Dendritic cell treated with granulocyte-macrophage colony-stimulating factor and Interleukin-4, amounts not matched to agents 40 ng/mL and 50 ng/mL, for 4 days (primary cell): ENCODE results near the gene ZNF687.

ENCODE experiments used
- H3K27ac Mint-ChIP-seq: one replicate; pipeline ENCODE4 v1.8.0; 2022; ENCODE audit warnings: mild to moderate bottlenecking, mixed read lengths
- H3K27me3 Mint-ChIP-seq: one replicate; pipeline ENCODE4 v1.8.0; 2022; ENCODE audit warnings: mild to moderate bottlenecking, mixed read lengths
- H3K36me3 Mint-ChIP-seq: one replicate; pipeline ENCODE4 v1.8.0; 2022; ENCODE audit warnings: low read depth, mixed read lengths
- H3K4me1 Mint-ChIP-seq: one replicate; pipeline ENCODE4 v1.8.0; 2022; ENCODE audit warnings: low read depth, mixed read lengths
- H3K4me3 Mint-ChIP-seq: one replicate; pipeline ENCODE4 v1.8.0; 2022; ENCODE audit warnings: mild to moderate bottlenecking, moderate library complexity, mixed read lengths
- H3K9me3 Mint-ChIP-seq: one replicate; pipeline ENCODE4 v1.8.0; 2022; ENCODE audit warnings: mixed read lengths
- intact Hi-C: fragments of 100-400 bp; cut with micrococcal nuclease; formaldehyde crosslinking; loops from one replicate; pipeline ENCODE4 v1.15.0; 2022

ZNF687 gene

DNA sequence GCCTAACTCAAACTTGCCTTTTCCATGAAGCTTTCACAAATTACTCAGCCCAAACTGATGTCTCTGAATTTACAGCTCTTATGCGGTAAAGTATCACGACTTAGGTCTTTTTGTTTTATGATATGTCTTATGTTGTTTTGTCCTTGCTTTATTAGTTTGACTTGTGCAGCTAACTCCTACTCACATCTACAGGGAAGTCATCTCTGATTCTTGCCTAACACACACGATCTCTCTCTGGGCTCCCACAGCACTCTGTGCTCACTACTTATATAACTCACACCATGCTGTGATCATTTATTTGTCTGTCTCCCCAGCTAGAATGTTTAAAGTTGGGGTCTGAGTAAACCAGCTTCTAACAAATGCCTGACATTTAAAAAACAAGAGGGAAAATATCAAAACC, 54.5 kb downstream of the ZNF687 start:
- Mint-ChIP-seq H3K27ac (no peak overlapping the region), H3K4me1 (peaks cover 13% of the 10 kb centered on the region), H3K27me3 (no peaks in the 10 kb centered on the region), H3K9me3 (no peaks in the 10 kb centered on the region), H3K4me3 (no peak overlapping the region), H3K36me3 (peaks cover 14% of the 10 kb centered on the region)
- intact Hi-C loops, result no loop called here

DNA sequence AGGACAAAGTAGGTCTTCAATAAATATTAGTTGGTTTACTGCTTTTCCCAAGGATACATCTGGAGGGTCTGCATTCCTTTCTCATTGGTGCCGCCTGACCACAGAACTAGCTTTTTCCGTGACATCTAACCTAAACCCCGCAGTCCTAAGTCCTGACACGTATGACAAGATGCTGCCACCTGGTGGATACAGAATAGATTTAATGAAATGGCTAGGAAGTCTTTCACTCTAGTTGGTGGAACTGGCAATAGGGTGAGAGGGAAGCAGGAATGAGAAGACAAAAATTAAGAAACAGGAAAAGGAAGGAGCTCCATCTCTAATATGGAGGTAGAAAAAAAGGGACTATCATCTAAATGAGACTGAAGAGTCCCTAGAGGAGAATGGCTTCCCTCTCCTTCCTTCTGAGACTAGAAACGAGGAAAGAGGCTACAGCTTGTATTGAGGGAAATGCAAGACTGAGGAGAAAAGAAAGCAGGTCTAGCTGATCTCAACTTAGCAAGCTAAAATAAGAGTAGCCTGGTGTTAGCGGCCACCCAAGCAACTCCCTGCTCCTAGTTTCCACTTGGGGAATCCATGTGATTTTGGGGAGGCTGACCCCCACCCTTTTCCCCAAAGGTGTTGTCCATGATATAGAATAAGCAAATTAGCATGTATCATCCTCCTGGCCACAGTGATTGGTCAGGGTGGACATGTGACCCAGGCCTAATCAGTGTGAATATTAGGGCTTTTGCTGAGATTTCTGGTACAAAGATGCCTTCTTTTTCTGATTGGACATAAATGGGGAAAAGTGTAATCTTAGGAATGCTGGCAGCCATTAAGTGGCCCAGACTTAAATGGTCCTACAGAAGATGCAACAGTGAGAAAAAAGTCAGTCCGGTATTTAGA, 59.0 kb downstream of the ZNF687 start:
- no peak overlapping the region for H3K4me3 Mint-ChIP-seq
- no peaks in the 10 kb centered on the region for H3K9me3 Mint-ChIP-seq
- peaks cover 57% of the 10 kb centered on the region for H3K4me1 Mint-ChIP-seq
- peak overlapping the region; percentile 67 for H3K27ac Mint-ChIP-seq
- H3K27me3 Mint-ChIP-seq, result no peaks in the 10 kb centered on the region
- intact Hi-C loops, result loop anchor here (2.0 kb wide), 1 partner anchor 40 kb away; no protein-coding TSS in a partner anchor
- H3K36me3 Mint-ChIP-seq, result peaks cover 59% of the 10 kb centered on the region
